WI38 (cell line): ENCODE data around the gene POFUT1.
"Not testable (repeated sequence)": the region's sequence is repeated elsewhere in the genome, so short reads cannot be mapped to it uniquely, and the experiment has no call there.

Source experiments
- H3K4me3 ChIP-seq: 2 replicates; pipeline ENCODE4 v1.5.1; 2011; ENCODE audit warnings: low read depth, mild to moderate bottlenecking, control low read depth, low read length
- TF ChIP-seq, protein P1 (sequence below): IDR thresholded peaks from 2 replicates; pipeline ENCODE4 v1.5.1; 2012; ENCODE audit warnings: low read depth, mild to moderate bottlenecking, control low read depth, low read length

The POFUT1 gene

DNA sequence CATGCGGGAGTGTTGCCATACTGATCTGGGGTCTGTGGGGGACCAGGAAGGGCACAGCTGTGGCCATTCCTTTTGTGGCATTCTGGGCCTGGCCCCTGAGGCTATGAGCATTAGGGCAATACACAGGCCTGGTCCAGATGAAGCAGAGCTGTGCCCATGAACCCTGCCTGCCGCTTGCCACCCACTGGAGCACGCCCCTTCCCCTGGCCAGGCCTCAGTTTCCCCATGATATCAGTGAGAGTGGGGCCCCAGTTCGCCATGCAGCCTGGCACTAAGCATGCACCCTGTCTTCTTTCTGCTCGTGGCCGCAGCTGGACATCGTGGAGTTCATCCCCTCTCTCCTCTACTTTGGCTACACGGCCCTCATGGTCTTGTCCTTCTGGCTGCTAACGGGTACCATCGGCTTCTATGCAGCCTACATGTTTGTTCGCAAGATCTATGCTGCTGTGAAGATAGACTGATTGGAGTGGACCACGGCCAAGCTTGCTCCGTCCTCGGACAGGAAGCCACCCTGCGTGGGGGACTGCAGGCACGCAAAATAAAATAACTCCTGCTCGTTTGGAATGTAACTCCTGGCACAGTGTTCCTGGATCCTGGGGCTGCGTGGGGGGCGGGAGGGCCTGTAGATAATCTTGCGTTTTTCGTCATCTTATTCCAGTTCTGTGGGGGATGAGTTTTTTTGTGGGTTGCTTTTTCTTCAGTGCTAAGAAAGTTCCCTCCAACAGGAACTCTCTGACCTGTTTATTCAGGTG, 42.5 kb upstream of the POFUT1 start:
- TF ChIP-seq, protein P1, sequence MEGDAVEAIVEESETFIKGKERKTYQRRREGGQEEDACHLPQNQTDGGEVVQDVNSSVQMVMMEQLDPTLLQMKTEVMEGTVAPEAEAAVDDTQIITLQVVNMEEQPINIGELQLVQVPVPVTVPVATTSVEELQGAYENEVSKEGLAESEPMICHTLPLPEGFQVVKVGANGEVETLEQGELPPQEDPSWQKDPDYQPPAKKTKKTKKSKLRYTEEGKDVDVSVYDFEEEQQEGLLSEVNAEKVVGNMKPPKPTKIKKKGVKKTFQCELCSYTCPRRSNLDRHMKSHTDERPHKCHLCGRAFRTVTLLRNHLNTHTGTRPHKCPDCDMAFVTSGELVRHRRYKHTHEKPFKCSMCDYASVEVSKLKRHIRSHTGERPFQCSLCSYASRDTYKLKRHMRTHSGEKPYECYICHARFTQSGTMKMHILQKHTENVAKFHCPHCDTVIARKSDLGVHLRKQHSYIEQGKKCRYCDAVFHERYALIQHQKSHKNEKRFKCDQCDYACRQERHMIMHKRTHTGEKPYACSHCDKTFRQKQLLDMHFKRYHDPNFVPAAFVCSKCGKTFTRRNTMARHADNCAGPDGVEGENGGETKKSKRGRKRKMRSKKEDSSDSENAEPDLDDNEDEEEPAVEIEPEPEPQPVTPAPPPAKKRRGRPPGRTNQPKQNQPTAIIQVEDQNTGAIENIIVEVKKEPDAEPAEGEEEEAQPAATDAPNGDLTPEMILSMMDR = no peak
- no peak overlapping the region for H3K4me3 ChIP-seq

DNA sequence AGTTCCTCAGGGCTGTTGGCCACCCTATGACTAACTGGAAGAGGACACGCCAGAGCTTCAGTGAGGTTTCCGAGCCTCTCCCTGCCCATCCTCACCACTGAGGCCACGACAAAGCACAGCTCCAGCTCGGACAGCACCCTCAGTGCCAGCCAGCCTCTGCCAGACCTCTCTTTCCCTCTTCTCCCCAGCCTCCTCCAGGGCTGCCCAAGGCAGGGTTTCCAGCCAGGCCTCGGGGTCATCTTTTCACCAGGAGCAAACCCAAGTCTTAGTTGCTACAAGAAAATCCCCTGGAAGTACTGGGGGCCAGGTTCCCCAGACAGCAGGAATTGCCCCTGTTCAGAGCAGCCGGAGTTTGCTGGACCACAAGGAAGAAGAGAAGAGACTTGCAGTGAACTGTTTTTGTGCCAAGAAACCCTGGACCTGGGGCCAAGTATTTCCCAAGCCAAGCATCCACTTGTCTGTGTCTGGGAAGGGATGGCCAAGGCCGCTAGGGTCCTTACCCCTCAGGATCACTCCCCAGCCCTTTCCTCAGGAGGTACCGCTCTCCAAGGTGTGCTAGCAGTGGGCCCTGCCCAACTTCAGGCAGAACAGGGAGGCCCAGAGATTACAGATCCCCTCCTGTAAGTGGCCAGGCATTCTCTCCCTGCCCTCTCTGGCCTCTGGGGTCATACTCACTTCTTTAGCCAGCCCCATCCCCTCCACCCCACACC, 41.7 kb upstream of the POFUT1 start:
- H3K4me3 ChIP-seq = no peak overlapping the region
- TF ChIP-seq, protein P1 = no peak

DNA sequence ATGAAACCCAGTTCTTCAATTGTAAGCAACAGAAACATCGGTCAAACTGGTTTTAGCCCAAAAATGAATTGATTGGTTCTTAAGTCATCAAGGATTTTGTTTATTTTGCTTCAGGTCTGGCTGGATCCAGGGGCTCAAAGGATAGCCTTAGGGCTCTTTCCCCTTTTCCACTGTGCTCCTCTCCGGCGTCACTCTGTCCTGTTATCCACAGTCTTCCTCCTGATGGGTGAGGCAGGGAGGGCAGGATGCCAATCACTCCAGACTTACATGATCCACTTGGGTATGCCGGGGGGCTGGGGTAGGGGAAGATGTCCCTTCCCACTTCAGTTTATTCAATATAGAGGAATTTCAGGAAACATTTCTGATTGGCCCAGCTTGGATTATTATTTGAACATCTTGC, 40.1 kb upstream of the POFUT1 start:
- TF ChIP-seq, protein P1 = no peak

DNA sequence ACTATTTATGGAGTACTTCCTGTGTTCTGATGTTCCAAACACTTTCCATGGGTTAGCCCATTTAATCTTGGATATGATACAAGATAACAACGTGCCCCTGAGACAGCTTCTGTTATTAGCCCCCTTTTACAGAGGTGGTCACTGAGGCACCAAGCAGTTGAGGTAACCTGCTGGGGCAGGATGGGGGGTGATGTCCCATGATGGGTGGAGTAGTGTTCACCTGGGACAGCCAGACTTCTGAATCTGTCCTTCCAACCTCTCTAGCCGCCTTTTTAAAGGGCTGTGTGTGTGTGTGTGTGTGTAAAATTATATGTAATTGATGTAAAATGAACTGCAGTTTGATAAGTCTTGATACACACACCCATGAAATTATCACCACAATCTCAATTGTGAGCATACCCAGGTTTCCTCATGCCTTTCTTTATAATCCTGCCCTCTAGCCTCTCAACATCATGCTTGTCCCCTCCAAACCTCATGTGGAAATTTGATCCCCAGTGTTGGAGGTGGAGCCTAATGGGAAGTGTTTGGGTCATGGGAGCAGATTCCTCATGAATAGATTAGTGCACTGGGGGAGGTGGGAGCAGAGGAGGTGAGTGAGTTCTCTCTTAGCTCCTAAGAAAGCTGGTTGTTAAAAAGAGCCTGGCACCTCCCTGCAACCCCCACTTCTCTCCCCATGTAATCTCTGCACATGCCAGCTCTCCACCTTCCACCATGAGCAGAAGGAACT, 39.3 kb upstream of the POFUT1 start:
- TF ChIP-seq, protein P1 = no peak
- no peak overlapping the region for H3K4me3 ChIP-seq

More for the DNA sequence above, 40.1 kb upstream of the POFUT1 start:
- H3K4me3 ChIP-seq = no peak overlapping the region

DNA sequence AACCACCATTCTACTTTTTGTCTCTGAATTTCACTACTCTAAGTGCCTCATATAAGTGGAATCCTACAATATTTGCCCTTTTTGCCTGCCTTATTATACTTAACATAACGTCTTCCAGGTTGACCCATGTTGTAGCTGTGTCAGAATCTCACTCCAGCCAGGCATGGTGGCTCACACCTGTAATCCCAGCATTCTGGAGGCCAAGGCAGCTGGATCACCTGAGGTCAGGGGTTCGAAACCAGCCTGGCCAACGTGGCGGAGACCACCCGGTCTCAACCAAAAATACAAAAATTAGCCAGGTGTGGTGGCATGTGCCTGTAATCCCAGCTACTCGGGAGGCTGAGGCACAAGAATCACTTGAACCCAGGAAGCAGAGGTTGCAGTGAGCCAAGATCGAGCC, 30.0 kb upstream of the POFUT1 start:
- H3K4me3 ChIP-seq = not testable (repeated sequence)

DNA sequence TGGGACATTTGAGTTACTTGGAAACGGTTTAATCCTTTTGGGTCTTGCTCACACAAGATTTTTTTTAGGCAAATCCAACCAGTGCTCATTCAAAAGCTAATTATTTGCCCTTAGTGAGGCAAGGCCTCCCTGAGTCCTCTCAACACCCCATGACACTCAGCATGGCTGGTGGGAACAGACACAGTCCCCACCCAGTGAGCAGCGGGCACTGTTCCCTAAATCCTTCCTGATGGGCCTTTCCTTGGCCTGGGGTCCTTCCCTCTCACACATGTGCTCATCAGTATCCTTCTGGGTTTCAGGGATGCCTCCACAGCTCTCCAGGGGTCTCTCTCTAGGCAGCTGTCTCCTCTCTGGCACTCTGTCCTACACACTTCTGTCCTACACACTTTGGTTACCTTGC, 28.2 kb upstream of the POFUT1 start:
- TF ChIP-seq, protein P1 = no peak

DNA sequence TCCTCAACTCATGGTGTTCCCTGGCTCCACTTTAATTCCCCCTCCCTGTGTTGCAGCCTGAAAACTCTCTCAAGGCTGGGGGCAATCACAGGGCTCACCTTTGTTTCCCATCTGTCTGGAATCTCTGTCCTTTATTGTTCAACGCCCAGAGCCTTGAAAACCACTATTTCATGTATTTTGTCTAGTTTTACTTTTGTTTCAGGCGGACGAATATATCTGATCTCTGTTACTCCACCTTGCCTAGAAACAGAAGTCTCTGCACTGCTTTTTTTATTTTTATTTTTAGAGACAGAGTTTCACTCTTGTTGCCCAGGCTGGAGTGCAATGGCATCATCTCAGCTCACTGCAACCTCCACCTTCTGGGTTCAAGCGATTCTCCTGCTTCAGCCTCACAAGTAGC, 27.7 kb upstream of the POFUT1 start:
- TF ChIP-seq, protein P1 = no peak

More for the DNA sequence above, 28.2 kb upstream of the POFUT1 start:
- no peak overlapping the region for H3K4me3 ChIP-seq

More for the DNA sequence above, 27.7 kb upstream of the POFUT1 start:
- H3K4me3 ChIP-seq = no peak overlapping the region
